Glutamatergic neuron (in vitro differentiated cells): ENCODE results near the gene ELMO1. TPM values are rescaled to one million over a fixed set of nuclear protein-coding genes. Genes with fewer than 3 reads are reported as not detected.

Experiments
- DNase-seq: peaks from one replicate; pipeline ENCODE4 v3.0.0; 2022
- H3K27ac Mint-ChIP-seq: one replicate; pipeline ENCODE4 v1.8.0; 2020; ENCODE audit warnings: mild to moderate bottlenecking, mixed read lengths, inconsistent platforms; ENCODE audit not compliant: unreplicated experiment
- H3K27me3 Mint-ChIP-seq: one replicate; pipeline ENCODE4 v1.8.0; 2020; ENCODE audit warnings: mild to moderate bottlenecking, moderate library complexity, mixed read lengths, inconsistent platforms; ENCODE audit not compliant: unreplicated experiment
- H3K36me3 Mint-ChIP-seq: one replicate; pipeline ENCODE4 v1.8.0; 2020; ENCODE audit warnings: mild to moderate bottlenecking, mixed read lengths, inconsistent platforms; ENCODE audit not compliant: unreplicated experiment
- H3K4me1 Mint-ChIP-seq: one replicate; pipeline ENCODE4 v1.8.0; 2020; ENCODE audit warnings: mild to moderate bottlenecking, low read depth, mixed read lengths, inconsistent platforms; ENCODE audit not compliant: unreplicated experiment
- H3K4me3 Mint-ChIP-seq: one replicate; pipeline ENCODE4 v1.8.0; 2020; ENCODE audit warnings: mild to moderate bottlenecking, mixed read lengths, inconsistent platforms; ENCODE audit not compliant: unreplicated experiment
- H3K9me3 Mint-ChIP-seq: one replicate; pipeline ENCODE4 v1.8.0; 2020; ENCODE audit warnings: mild to moderate bottlenecking, moderate library complexity, mixed read lengths, inconsistent platforms; ENCODE audit not compliant: unreplicated experiment
- total RNA-seq: library from RNA; stranded (reverse); fragmentation: NEBNext Ultra II Directional; extraction: Animal tissue kit (Norgen Biotek cat#: 25700); gene quantifications from one replicate; pipeline ENCODE4 v1.2.1, GENCODE V29; 2021; ENCODE audit not compliant: unreplicated experiment
- TF ChIP-seq, protein P1 (sequence below): fragments of 200-600 bp; sonication (generic); IDR thresholded peaks from one replicate; pipeline ENCODE4 v1.5.0; 2021; ENCODE audit not compliant: partially characterized antibody, unreplicated experiment

The ELMO1 gene
- total RNA-seq, 1 donor from 2014 or later, result 5.5 TPM

DNA sequence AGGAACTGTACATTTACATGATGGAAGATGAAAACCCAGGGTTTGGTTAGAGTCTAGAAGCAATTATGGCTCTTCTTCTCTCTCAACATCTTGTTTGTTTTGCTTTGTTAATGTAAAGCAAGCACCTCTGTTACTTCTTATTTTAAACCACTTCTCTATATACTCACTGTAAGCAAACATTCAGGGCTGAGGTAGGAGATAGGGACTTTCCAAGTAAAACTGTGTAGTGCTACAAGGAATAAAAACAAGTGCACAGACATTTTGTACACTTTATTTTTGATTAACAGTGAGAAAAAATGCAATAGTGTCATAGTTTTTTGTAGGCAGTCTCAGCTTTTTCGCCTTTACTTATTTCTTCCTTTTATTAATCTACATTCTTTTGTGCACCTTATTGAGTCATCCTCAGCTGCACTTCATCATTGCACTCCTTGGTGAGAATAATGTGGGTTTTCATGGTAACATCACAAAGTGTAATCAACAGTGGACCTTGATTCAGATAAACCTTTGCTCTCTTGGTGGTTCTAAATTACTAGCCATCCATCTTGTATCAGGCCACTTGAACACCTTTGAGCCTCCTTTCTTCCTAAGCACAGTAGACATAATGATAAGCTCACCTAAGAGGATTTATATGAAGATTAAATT, 52.9 kb downstream of the ELMO1 start:
- H3K4me3 Mint-ChIP-seq, result no peak overlapping the region
- H3K27ac Mint-ChIP-seq, result no peak overlapping the region
- H3K9me3 Mint-ChIP-seq, result no peaks in the 10 kb centered on the region
- DNase-seq, result no peak
- no peaks in the 10 kb centered on the region for H3K27me3 Mint-ChIP-seq
- TF ChIP-seq, protein P1, sequence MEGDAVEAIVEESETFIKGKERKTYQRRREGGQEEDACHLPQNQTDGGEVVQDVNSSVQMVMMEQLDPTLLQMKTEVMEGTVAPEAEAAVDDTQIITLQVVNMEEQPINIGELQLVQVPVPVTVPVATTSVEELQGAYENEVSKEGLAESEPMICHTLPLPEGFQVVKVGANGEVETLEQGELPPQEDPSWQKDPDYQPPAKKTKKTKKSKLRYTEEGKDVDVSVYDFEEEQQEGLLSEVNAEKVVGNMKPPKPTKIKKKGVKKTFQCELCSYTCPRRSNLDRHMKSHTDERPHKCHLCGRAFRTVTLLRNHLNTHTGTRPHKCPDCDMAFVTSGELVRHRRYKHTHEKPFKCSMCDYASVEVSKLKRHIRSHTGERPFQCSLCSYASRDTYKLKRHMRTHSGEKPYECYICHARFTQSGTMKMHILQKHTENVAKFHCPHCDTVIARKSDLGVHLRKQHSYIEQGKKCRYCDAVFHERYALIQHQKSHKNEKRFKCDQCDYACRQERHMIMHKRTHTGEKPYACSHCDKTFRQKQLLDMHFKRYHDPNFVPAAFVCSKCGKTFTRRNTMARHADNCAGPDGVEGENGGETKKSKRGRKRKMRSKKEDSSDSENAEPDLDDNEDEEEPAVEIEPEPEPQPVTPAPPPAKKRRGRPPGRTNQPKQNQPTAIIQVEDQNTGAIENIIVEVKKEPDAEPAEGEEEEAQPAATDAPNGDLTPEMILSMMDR, result no peak
- H3K4me1 Mint-ChIP-seq, result peaks cover 12% of the 10 kb centered on the region
- no peaks in the 10 kb centered on the region for H3K36me3 Mint-ChIP-seq

DNA sequence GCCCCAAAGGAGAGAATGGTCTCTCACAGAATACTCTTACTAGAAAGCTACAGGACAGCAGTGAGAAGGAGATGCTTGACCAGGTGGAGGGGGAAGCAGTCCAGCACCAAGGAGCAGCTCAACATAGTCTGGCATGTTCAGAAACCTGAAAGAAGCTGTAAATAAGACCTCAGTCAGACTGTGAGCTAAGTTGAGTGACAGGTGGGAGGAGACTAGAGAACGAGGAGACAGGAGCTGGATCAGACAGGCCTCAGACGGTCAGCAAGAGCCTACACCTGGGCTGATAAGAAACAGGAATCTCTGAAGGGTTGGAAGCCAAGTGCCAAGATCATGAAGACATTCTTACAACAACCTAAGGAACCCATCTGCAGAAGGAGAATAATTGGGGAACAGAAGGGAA, 54.5 kb downstream of the ELMO1 start:
- no peak for DNase-seq
- H3K36me3 Mint-ChIP-seq, result no peaks in the 10 kb centered on the region
- peaks cover 14% of the 10 kb centered on the region for H3K4me1 Mint-ChIP-seq
- no peaks in the 10 kb centered on the region for H3K27me3 Mint-ChIP-seq
- no peak overlapping the region for H3K4me3 Mint-ChIP-seq
- TF ChIP-seq, protein P1, result no peak
- no peaks in the 10 kb centered on the region for H3K9me3 Mint-ChIP-seq
- H3K27ac Mint-ChIP-seq, result no peak overlapping the region

DNA sequence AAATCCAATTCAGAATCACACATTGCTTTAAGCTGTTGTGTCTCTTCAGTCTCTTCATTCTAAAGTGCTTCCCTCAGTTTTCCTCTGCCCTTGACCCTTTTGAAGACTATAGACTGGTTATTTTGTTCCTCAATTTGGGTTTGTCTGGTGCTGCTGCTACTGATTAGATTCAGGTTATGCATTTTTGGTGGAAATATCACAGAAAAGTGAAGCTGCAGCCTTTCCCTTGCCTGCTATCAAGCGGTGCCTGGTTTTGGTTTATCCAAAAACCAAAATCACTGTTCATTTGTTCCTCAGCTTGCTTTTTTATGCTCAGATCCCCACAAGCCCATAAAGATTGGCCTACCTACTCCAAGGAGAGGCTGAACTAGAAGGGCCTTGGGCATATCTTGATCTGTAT, 55.2 kb downstream of the ELMO1 start:
- Mint-ChIP-seq H3K27me3 (no peaks in the 10 kb centered on the region), H3K4me1 (peaks cover 14% of the 10 kb centered on the region), H3K27ac (no peak overlapping the region), H3K9me3 (no peaks in the 10 kb centered on the region), H3K36me3 (no peaks in the 10 kb centered on the region), H3K4me3 (no peak overlapping the region)
- TF ChIP-seq, protein P1, result no peak
- DNase-seq, result no peak

DNA sequence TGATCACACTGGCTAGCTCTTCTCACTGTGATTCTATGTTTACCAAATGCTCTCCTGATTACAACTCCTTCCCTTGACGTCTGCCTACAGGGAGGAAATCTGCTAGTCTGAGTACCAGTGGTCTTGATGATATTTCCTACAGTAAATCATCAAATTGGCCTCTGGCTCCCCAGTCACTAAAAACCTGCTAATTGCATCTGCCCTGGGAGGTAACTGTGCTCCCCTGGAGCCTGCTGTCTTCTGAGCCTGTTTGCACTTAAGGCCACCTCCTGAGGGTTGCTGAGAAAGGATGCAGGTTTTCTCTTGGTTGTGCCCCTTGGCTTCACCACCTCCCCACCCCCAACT, 56.0 kb downstream of the ELMO1 start:
- Mint-ChIP-seq H3K4me3 (no peak overlapping the region), H3K27me3 (no peaks in the 10 kb centered on the region), H3K4me1 (peaks cover 14% of the 10 kb centered on the region), H3K27ac (peak overlapping the region; percentile 72), H3K36me3 (no peaks in the 10 kb centered on the region), H3K9me3 (no peaks in the 10 kb centered on the region)
- DNase-seq, result no peak
- TF ChIP-seq, protein P1, result no peak

DNA sequence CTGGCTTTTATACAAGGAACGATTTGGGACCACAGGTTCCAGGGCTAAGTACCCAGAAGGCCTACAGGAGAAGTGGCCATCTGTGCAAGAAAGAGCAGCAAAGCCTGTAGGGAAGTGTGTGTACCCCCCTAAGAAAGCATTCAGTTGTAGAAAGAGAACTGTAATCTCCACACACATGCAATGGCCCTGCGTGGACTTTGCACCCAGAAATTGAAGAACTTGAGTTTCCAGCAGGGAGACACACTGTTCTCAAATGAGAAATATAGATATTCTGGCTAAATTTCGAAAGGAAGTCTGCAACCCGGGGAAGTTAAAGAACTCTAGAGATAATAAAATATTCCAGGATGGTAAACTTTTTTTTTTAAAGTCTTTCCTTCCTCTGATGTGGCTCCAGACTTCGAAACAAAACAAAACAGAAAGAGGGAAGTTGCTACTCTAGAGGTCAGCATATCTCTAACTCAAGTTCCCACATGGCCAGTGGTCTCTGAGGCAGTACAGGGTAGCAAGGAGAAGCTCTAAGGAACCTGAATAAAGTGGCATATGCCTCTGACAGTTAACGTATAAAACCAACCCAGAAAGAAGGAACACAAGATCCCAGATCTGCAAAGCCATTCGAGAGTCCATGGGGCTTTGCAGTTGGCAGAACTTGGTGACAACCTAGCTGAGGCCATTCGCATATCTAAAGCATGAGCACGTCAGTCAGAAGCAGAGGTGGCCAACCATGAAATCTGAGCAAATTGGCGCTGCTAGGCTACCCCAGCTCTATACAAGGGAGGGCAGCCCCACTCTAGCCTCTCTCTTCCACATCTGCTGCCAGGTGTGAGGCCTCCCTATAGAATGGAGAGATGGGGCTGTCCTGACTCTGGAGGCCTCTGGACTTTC, 56.6 kb downstream of the ELMO1 start:
- DNase-seq, result no peak
- no peaks in the 10 kb centered on the region for H3K27me3 Mint-ChIP-seq
- TF ChIP-seq, protein P1, result no peak
- no peaks in the 10 kb centered on the region for H3K36me3 Mint-ChIP-seq
- peak overlapping the region; percentile 72 for H3K27ac Mint-ChIP-seq
- H3K4me1 Mint-ChIP-seq, result peaks cover 14% of the 10 kb centered on the region
- H3K4me3 Mint-ChIP-seq, result no peak overlapping the region
- no peaks in the 10 kb centered on the region for H3K9me3 Mint-ChIP-seq
